Skeletal muscle satellite cell (primary cell): ENCODE measurements around the gene SH3BP2.

Source experiments
- H3K27me3 ChIP-seq: 2 replicates; pipeline ENCODE4 v1.7.0; 2013; ENCODE audit warnings: low read length; ENCODE audit not compliant: control insufficient read depth, insufficient read depth
- H3K36me3 ChIP-seq: 2 replicates; pipeline ENCODE4 v1.7.0; 2013; ENCODE audit warnings: mild to moderate bottlenecking, control low read depth, low read length; ENCODE audit not compliant: insufficient read depth
- H3K4me1 ChIP-seq: 2 replicates; pipeline ENCODE4 v1.7.0; 2013; ENCODE audit warnings: low read length; ENCODE audit not compliant: control insufficient read depth, insufficient read depth
- H3K4me2 ChIP-seq: 2 replicates; pipeline ENCODE4 v1.7.0; 2013; ENCODE audit warnings: mild to moderate bottlenecking, low read length
- H3K4me3 ChIP-seq: 2 replicates; pipeline ENCODE4 v1.7.0; 2013; ENCODE audit warnings: low read length
- H3K9ac ChIP-seq: 2 replicates; pipeline ENCODE4 v1.7.0; 2013; ENCODE audit warnings: mild to moderate bottlenecking, low read depth, low read length, moderate library complexity
- H3K9me3 ChIP-seq: replicated peaks from 2 replicates; pipeline ENCODE4 v1.7.0; 2013; ENCODE audit warnings: mild to moderate bottlenecking, control low read depth, low read length

Gene SH3BP2

DNA sequence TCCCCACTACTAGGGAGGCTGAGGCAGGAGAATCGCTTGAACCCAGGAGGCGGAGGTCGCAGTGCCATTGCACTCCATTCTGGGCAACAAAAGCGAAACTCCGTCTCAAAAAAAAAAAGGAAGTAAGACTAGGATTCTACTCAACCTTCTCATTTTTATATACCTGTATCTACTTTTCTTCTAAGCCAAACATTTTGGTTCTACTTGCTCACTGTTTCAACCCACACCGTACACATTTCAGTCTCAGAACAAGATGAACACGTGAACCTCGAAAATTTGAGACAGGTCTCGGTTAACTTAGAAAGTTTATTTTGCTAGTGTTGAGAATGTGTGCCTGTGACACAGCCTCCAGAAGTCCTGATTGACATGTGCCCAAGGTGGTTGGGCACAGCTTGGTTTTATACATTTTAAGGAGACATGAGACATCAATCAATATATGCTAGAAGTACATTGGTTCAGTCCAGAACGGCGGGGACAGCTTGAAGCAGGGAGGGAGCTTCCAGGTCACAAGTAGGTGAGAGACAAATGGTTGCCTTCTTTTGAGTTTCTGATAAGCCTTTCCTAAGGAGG is 54.5 kb downstream of the SH3BP2 start:
- H3K9ac ChIP-seq, result no peak overlapping the region
- no peaks in the 10 kb centered on the region for H3K9me3 ChIP-seq
- no peaks in the 10 kb centered on the region for H3K36me3 ChIP-seq
- no peak overlapping the region for H3K4me3 ChIP-seq
- H3K27me3 ChIP-seq, result no peaks in the 10 kb centered on the region
- peaks cover 27% of the 10 kb centered on the region for H3K4me1 ChIP-seq
- no peak overlapping the region for H3K4me2 ChIP-seq

DNA sequence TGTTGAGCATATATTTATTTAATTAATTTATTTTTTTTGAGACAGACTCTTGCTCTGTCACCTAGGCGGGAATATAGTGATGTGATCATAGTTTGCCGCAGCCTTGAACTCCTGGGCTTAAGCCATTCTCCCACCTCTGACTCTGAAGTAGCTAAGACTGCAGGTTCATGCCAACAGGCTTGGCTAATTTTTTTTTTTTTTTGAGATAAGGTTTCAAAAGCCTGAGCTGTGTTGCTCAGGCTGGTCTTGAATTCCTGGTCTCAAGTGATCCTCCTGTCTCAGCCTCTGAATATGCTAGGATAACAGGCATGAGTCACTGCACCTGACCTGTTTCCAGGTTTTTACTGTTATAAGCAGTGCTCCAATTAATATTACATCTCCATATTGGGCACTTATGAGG is 55.6 kb downstream of the SH3BP2 start:
- Histone ChIP-seq H3K9me3 (no peaks in the 10 kb centered on the region), H3K4me3 (no peak overlapping the region), H3K4me2 (no peak overlapping the region), H3K4me1 (peaks cover 25% of the 10 kb centered on the region), H3K27me3 (no peaks in the 10 kb centered on the region), H3K36me3 (peaks cover 2% of the 10 kb centered on the region), H3K9ac (no peak overlapping the region)

DNA sequence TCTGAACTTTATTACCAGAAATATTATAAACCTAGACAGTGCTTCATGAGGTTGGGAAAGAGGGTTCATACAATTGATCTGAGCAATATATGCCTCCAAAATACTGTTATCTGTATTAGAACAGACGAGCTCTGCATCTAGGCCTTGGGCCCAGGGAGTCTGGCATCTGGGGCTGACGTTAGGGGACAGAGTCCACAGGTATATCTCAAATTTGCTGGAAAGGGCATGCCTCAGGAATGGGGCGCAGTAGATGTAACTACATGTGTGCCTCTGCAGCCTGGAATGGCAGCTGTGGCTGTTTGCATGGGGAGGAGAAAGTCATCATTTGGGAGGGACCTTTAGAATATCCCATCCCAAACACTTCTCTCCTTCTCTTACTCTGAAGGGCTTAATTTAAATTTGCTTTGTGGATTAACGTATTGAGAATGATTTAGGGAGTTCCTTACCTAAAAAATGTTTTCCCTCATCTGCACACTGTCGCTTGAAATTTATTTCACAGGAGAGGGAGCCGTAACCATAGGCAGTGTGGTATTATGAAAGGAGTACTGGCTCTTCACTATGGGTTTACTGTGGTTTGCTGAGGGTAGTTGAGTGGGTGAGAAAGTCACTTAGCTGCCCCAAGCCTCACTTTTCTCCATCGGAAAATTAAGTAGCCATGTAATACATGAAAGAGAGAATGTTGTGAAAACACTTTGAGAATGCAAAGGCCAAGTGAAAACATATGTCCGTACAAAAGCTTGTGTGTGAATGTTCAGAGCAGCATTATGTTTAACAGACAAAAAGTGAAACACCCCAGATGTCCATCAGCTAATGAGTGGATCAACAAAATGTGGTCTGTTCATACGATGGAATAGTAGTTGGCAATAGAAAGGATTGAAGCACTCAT is 56.6 kb downstream of the SH3BP2 start:
- peaks cover 12% of the 10 kb centered on the region for H3K36me3 ChIP-seq
- no peak overlapping the region for H3K4me2 ChIP-seq
- no peaks in the 10 kb centered on the region for H3K9me3 ChIP-seq
- H3K9ac ChIP-seq, result no peak overlapping the region
- no peak overlapping the region for H3K4me3 ChIP-seq
- H3K27me3 ChIP-seq, result no peaks in the 10 kb centered on the region
- peaks cover 25% of the 10 kb centered on the region for H3K4me1 ChIP-seq

DNA sequence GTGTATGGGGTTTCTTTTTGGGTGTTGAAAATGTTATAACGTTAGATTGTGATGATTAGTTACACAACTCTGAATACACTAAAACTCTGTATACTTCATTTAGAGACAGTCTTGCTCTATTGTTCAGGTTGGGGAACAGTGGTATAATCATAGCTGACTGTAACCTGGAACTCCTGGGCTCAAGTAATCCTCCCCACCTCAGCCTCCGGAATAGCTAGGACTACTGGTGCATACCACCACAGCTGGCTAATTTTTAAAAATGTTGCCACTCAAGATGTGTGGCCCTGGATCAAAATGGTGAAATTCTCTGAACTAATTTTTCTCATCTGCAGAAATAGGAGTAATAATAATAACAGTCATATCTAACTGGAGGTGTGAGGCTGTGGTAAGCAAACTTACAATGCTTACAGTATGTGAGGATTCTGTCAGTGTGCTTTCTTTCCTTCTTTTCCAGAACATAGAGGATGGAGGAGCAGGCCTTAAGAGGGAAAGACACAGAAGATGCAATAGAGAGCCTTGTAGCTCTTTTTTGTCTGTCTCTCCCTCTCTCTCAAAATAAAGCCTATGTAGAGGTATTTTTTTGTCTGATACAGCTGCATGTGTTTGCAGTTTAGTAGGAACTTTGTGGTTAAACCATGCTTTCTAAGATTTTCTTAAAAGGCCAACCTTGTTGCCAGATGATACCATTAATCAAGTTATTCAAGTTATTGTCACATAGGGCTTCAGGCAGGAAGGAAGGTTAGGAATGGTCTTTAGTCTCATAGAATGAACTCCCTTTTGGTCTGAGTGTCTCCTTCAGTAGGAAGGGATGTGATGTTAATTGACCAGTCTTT is 58.3 kb downstream of the SH3BP2 start:
- peaks cover 14% of the 10 kb centered on the region for H3K36me3 ChIP-seq
- peaks cover 16% of the 10 kb centered on the region for H3K4me1 ChIP-seq
- no peak overlapping the region for H3K4me2 ChIP-seq
- no peaks in the 10 kb centered on the region for H3K27me3 ChIP-seq
- no peak overlapping the region for H3K4me3 ChIP-seq
- H3K9ac ChIP-seq, result no peak overlapping the region
- H3K9me3 ChIP-seq, result no peaks in the 10 kb centered on the region

DNA sequence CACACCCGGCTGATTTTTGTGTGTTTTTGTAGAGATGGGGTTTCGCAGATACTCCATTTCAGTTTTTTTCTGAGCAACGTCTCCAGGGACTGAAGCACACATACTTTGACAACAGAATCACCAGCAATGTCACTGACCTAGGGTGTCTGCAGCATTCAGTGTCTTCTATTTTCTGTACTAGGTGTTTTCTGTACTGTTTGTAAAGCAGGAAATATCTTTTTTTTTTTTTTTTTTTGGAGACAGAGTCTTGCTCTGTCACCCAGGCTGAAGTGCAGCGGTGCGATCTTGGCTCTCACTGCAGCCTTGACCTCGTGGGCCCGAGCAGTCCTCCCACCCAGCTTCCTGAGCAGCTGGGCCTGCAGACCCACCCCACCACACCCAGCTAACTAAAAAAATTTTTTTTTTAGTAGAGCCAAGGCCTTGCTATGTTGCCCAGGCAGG is 59.6 kb downstream of the SH3BP2 start:
- Histone ChIP-seq H3K4me2 (peak overlapping the region; percentile 50), H3K4me3 (no peak overlapping the region), H3K9me3 (no peaks in the 10 kb centered on the region), H3K36me3 (peaks cover 14% of the 10 kb centered on the region), H3K27me3 (no peaks in the 10 kb centered on the region), H3K4me1 (peaks cover 15% of the 10 kb centered on the region), H3K9ac (peak overlapping the region; percentile 41)

DNA sequence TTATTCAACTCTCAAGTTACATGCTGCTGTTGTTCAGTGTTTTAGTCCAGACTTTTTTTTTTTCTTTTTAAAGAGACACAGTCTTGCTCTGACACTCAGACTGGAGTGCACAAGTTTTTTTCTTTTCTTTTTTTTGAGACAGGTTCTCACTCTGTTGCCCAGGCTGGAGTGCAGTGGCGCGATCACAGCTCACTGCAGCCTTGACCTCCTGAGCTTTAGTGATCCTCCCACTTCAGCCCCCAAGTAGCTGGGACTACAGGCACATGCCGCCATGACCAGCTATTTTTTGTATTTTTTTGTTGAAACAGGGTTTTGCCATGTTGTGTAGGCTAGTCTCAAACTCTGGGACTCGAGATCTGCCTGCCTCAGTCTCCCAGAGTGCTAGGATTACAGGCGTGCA is 62.7 kb downstream of the SH3BP2 start:
- no peak overlapping the region for H3K4me2 ChIP-seq
- peaks cover 18% of the 10 kb centered on the region for H3K4me1 ChIP-seq
- H3K9ac ChIP-seq, result no peak overlapping the region
- no peaks in the 10 kb centered on the region for H3K9me3 ChIP-seq
- no peaks in the 10 kb centered on the region for H3K27me3 ChIP-seq
- H3K4me3 ChIP-seq, result no peak overlapping the region
- peaks cover 14% of the 10 kb centered on the region for H3K36me3 ChIP-seq

DNA sequence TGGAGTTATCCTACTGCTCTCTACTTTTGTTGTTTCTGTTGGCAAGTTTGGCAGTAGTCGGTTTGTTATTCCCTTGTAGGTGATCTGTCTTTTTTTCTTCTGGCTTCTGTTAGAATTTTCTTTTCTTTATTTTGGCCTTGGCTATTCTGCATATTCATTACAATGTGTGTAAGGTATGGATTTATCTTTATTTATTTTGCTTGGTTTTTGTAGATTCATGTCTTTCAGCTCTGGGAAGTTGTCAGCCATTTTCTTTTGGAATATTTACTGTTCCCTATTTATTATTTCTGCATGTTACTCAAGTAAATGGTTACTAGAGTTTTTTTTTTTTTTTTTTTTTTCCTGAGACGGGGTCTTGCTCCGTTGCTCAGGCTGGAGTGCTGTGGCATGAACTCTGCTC is 63.4 kb downstream of the SH3BP2 start:
- no peak overlapping the region for H3K4me2 ChIP-seq
- no peaks in the 10 kb centered on the region for H3K27me3 ChIP-seq
- no peaks in the 10 kb centered on the region for H3K9me3 ChIP-seq
- H3K9ac ChIP-seq, result no peak overlapping the region
- peaks cover 25% of the 10 kb centered on the region for H3K4me1 ChIP-seq
- no peak overlapping the region for H3K4me3 ChIP-seq
- H3K36me3 ChIP-seq, result peaks cover 14% of the 10 kb centered on the region

DNA sequence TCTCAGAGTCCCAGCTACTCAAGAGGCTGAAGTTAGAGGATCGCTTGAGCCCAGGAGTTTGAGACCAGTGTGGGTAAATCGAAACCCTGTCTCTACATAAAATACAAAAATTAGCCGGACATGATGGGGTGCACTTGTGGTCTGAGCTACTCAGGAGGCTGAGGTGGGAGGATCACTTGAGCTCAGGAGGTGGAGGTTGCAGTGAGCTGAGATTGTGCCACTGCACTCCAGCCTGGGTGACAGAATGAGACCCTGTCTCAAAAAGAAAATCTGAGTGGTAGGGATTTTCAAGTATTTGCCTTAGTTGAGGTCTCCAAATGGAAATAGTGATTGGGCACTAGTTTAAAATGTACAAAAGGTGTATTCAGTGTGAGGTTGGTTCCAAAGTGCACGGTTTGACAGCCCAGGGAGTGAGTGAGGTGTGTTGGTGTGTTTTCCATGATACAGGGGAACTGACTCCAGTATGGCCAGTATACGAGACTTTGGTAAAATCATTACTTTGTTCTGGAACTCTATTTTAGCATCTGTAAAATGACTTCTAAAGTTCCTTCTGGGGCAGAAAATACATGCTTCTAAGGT is 64.6 kb downstream of the SH3BP2 start:
- Histone ChIP-seq H3K4me2 (no peak overlapping the region), H3K4me1 (peaks cover 29% of the 10 kb centered on the region), H3K9ac (no peak overlapping the region), H3K36me3 (peaks cover 14% of the 10 kb centered on the region), H3K27me3 (no peaks in the 10 kb centered on the region), H3K4me3 (no peak overlapping the region), H3K9me3 (no peaks in the 10 kb centered on the region)

DNA sequence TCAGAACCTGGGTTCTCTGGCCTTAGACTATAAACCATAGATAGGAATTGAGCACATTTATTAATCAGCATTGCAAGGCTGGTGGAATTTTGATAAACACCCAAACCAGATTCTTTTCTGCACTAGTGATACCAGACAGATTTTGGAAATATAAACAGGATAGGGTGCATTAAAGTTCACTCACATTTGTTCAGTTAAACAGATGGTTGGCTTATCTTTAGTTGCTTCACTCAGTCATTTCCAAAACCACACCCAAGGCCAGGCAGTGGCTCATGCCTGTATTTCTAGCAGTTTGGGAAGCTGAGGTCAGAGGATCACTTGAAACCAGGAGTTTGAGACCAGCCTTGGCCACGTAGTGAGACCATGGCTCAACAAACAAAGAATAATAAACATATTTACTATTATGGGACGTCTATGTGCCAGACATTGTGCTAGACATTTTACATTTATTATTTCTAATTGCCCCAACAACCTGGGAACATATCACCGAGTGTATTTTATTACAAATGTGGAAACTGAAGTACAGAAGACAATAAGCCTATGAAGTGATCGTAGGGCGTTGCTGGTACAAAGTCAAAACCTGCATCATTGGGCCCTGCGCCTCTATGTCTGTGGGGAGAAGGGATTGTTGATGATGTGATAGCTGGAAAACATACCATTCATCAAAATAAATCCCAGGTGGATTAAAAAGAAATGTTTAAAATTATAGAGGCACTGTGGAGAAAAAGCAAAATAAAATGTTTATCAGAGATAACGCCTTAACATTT is 65.7 kb downstream of the SH3BP2 start:
- Histone ChIP-seq H3K9ac (no peak overlapping the region), H3K9me3 (no peaks in the 10 kb centered on the region), H3K4me1 (peaks cover 33% of the 10 kb centered on the region), H3K27me3 (no peaks in the 10 kb centered on the region), H3K4me2 (no peak overlapping the region), H3K4me3 (no peak overlapping the region), H3K36me3 (peaks cover 11% of the 10 kb centered on the region)

DNA sequence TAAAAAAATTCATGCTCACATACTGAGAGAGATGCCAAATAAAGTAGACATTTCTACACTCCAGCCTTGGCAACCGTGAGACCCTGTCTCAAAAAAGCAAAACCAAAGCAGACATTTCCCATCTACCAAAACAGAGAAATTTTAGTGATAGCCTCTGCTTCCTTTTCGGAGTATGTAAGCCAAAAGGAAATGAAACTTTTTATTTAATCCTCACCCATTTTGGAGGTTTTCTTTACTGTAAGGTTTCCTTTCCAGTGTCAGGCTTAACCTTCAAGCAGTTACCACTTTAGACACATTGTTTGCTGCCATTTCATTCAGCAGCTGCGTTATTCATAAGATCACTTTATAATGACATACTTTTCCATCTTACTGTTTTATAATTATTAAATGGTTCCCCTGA is 66.6 kb downstream of the SH3BP2 start:
- Histone ChIP-seq H3K27me3 (no peaks in the 10 kb centered on the region), H3K4me2 (no peak overlapping the region), H3K9me3 (no peaks in the 10 kb centered on the region), H3K4me1 (peaks cover 33% of the 10 kb centered on the region), H3K36me3 (peaks cover 2% of the 10 kb centered on the region), H3K9ac (no peak overlapping the region), H3K4me3 (no peak overlapping the region)
